Astrocyte of the cerebellum (primary cell): ENCODE measurements around the gene CCDC60.

Source experiments
- DNase-seq: peaks from one replicate; pipeline ENCODE4 v3.0.0-alpha.2; 2011; ENCODE audit warnings: low read depth
- H3K4me3 ChIP-seq: 2 replicates; pipeline ENCODE4 v1.5.1; 2011; ENCODE audit warnings: mild to moderate bottlenecking, low read depth, low read length, moderate library complexity
- CTCF ChIP-seq: IDR thresholded peaks from 2 replicates; pipeline ENCODE4 v1.5.1; 2012; ENCODE audit warnings: low read length, low read depth, moderate library complexity, mild to moderate bottlenecking; ENCODE audit errors: missing control alignments
- in situ Hi-C: cut with HindIII; loops from 2 replicates; pipeline ENCODE4 v1.10.0; 2017; ENCODE audit warnings: low sequenced_read_pairs

Gene CCDC60

GRCh38 chr12:119528241-119528640, 193.7 kb downstream of the CCDC60 start:
- no peak overlapping the region for H3K4me3 ChIP-seq
- no peak for DNase-seq
- in situ Hi-C loops, result no loop called here
- no peak for TF ChIP-seq CTCF

GRCh38 chr12:119540476-119540875, 205.9 kb downstream of the CCDC60 start:
- in situ Hi-C loops, result no loop called here
- no peak overlapping the region for H3K4me3 ChIP-seq
- TF ChIP-seq CTCF, result no peak
- DNase-seq, result no peak

GRCh38 chr12:119544765-119545625, 210.5 kb downstream of the CCDC60 start:
- DNase-seq, result peak; percentile 53
- in situ Hi-C loops, result no loop called here
- peak; percentile 82 for TF ChIP-seq CTCF
- H3K4me3 ChIP-seq, result no peak overlapping the region

GRCh38 chr12:119546340-119546739, 211.8 kb downstream of the CCDC60 start:
- no peak overlapping the region for H3K4me3 ChIP-seq
- in situ Hi-C loops, result no loop called here
- no peak for DNase-seq
- no peak for TF ChIP-seq CTCF

GRCh38 chr12:119547001-119547400, 212.5 kb downstream of the CCDC60 start:
- in situ Hi-C loops, result no loop called here
- no peak overlapping the region for H3K4me3 ChIP-seq
- DNase-seq, result no peak
- TF ChIP-seq CTCF, result no peak

GRCh38 chr12:119556854-119557253, 222.3 kb downstream of the CCDC60 start:
- in situ Hi-C loops, result no loop called here
- TF ChIP-seq CTCF, result no peak
- no peak for DNase-seq
- H3K4me3 ChIP-seq, result no peak overlapping the region
